ENCODE data around the gene APBA2. TPM values are rescaled to one million over a fixed set of nuclear protein-coding genes. Genes with fewer than 3 reads are reported as not detected.

The APBA2 gene
- total RNA-seq, 1 donor from 2014 or later = 51.4 TPM

- TF ChIP-seq CTCF (IDR thresholded peaks at IDR 0.05; ENCODE audit: insufficient read depth, low read length, poor library complexity, severe bottlenecking) = no peak
- no peak overlapping the region for H3K4me3 ChIP-seq (ENCODE audit: low read depth, low read length)
- no peak for DNase-seq (ENCODE audit: low read depth)
Measured at GRCh38 chr15:28969511-28970085, 83.8 kb downstream of the APBA2 start.

DNA sequence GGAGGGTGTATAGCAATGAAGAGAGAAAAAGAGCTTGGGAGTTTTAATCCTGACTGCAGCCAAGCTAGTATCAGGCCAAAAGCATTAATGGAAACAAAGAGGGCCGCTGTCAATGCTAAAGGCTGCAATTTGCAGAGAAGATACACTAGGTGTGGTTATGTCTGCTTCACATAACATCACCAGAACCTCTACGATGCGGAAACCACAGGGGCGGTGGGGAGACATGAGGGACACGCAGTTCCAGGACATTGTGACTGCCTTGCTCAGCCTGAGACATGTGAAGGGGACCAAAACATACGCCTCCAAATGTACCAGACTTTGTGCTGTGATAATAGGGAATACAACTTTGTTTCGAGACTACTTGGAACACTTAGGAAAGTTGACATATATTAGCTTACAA, 88.4 kb downstream of the APBA2 start:
- no peaks in the 10 kb centered on the region for H3K36me3 ChIP-seq (ENCODE audit: control insufficient read depth, insufficient read depth, low read length)
- H3K27me3 ChIP-seq (ENCODE audit: control insufficient read depth, insufficient read depth, low read length) = no peaks in the 10 kb centered on the region
- TF ChIP-seq CTCF (IDR thresholded peaks at IDR 0.05; ENCODE audit: insufficient read depth, low read length, poor library complexity, severe bottlenecking) = no peak
- DNase-seq (ENCODE audit: low read depth) = no peak
- H3K4me3 ChIP-seq (ENCODE audit: low read depth, low read length) = no peak overlapping the region

More at GRCh38 chr15:28969511-28970085, 83.8 kb downstream of the APBA2 start:
- Histone ChIP-seq H3K36me3 (ENCODE audit: control insufficient read depth, insufficient read depth, low read length) (no peaks in the 10 kb centered on the region), H3K27me3 (ENCODE audit: control insufficient read depth, insufficient read depth, low read length) (no peaks in the 10 kb centered on the region)

- no peaks in the 10 kb centered on the region for H3K27me3 ChIP-seq (ENCODE audit: control insufficient read depth, insufficient read depth, low read length)
- H3K36me3 ChIP-seq (ENCODE audit: control insufficient read depth, insufficient read depth, low read length) = no peaks in the 10 kb centered on the region
- H3K4me3 ChIP-seq (ENCODE audit: low read depth, low read length) = no peak overlapping the region
- no peak for DNase-seq (ENCODE audit: low read depth)
- TF ChIP-seq CTCF (IDR thresholded peaks at IDR 0.05; ENCODE audit: insufficient read depth, low read length, poor library complexity, severe bottlenecking) = peak; percentile 84
Measured at GRCh38 chr15:28975766-28976179, 90.0 kb downstream of the APBA2 start.

GRCh38 chr15:28977377-28978010, 91.7 kb downstream of the APBA2 start:
- H3K36me3 ChIP-seq (ENCODE audit: control insufficient read depth, insufficient read depth, low read length) = no peaks in the 10 kb centered on the region
- DNase-seq (ENCODE audit: low read depth) = peak; percentile 97
- H3K27me3 ChIP-seq (ENCODE audit: control insufficient read depth, insufficient read depth, low read length) = no peaks in the 10 kb centered on the region
- no peak overlapping the region for H3K4me3 ChIP-seq (ENCODE audit: low read depth, low read length)
- no peak for TF ChIP-seq CTCF (IDR thresholded peaks at IDR 0.05; ENCODE audit: insufficient read depth, low read length, poor library complexity, severe bottlenecking)

- no peak for DNase-seq (ENCODE audit: low read depth)
- H3K36me3 ChIP-seq (ENCODE audit: control insufficient read depth, insufficient read depth, low read length) = no peaks in the 10 kb centered on the region
- no peaks in the 10 kb centered on the region for H3K27me3 ChIP-seq (ENCODE audit: control insufficient read depth, insufficient read depth, low read length)
- TF ChIP-seq CTCF (IDR thresholded peaks at IDR 0.05; ENCODE audit: insufficient read depth, low read length, poor library complexity, severe bottlenecking) = no peak
- no peak overlapping the region for H3K4me3 ChIP-seq (ENCODE audit: low read depth, low read length)
Measured at GRCh38 chr15:28978011-28978378, 92.2 kb downstream of the APBA2 start.

- Histone ChIP-seq H3K4me3 (ENCODE audit: low read depth, low read length) (no peak overlapping the region), H3K27me3 (ENCODE audit: control insufficient read depth, insufficient read depth, low read length) (no peaks in the 10 kb centered on the region), H3K36me3 (ENCODE audit: control insufficient read depth, insufficient read depth, low read length) (no peaks in the 10 kb centered on the region)
- no peak for DNase-seq (ENCODE audit: low read depth)
- no peak for TF ChIP-seq CTCF (IDR thresholded peaks at IDR 0.05; ENCODE audit: insufficient read depth, low read length, poor library complexity, severe bottlenecking)
Measured at GRCh38 chr15:28978661-28979060, 92.9 kb downstream of the APBA2 start.
